DMS 273 (cell line): ENCODE results near the gene PDE4B.
A peak's percentile ranks its signal among the peaks of the same experiment; 100 is the strongest.

Experiments used
- DNase-seq: peaks from one replicate; lab custom pipeline; 2025; ENCODE audit not compliant: unreplicated experiment; lab: John Stamatoyannopoulos, UW

Gene PDE4B

GRCh38 chr1:66226985-66227384 lies 434.3 kb downstream of the PDE4B start:
- DNase-seq, result no peak

- DNase-seq, result peak; percentile 19
Observed at GRCh38 chr1:66227966-66228365, 435.3 kb downstream of the PDE4B start.

DNA sequence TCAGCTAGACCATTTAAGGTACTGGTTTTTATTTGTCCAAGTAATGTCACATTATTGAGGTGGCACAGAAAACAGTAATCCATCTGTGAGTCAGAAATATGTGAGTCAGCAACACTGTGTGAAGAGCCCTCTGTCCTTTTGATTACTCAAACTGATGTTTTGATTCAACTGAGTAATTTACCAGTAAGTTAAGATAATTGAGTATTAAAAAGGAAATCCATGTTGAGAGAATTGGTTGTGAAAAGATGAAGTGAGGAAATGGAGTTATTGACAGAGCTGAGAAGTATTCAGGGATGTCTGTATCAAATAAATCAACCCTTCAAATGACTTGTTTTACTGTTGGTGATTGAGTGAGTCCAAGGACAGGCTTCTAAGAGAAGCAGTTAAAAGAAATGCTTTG lies 438.5 kb downstream of the PDE4B start:
- DNase-seq, result no peak

GRCh38 chr1:66231681-66232463 lies 439.2 kb downstream of the PDE4B start:
- no peak for DNase-seq

DNA sequence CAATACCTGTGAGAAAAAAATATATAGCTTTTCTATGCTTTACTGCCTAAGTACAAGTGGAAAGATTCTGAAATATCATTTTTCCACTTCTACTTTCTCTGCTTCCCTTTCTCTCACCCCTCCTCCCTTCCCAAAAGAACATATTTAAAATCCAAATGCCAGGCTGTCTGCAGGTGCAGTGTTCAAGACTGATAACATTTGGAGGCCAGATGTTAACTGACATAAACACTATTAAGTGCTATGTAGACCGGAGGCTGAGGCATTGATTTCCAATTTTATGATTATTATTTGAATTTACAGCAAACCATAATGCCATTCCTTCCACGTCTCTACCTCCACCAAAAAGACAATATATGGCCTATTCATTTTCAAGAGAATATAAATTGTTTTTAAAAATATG lies 444.3 kb downstream of the PDE4B start:
- peak; percentile 38 for DNase-seq

GRCh38 chr1:66237722-66238479 lies 445.2 kb downstream of the PDE4B start:
- DNase-seq, result peak; percentile 42

DNA sequence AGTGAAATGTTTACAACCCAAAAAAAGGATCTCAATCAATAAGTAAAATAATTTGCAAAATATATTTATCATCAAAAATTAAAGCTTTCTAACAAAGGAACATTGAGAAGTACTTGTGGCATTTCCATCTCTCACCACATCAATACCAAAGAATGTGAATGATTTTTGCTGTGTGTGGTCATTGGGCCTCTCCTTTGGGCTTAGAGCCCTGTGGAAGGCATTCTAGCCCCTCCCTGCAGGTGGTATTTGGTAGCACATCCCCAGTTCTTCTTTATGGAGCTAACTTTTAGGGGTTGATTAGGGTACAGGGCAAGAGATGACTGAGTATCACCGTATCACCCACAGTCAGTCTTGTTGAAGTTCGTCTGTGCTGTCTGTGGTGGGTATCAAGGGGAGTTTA lies 447.1 kb downstream of the PDE4B start:
- no peak for DNase-seq

GRCh38 chr1:66240491-66241484 lies 448.1 kb downstream of the PDE4B start:
- DNase-seq, result peak; percentile 24

GRCh38 chr1:66242646-66243547 lies 450.2 kb downstream of the PDE4B start:
- peak; percentile 94 for DNase-seq

DNA sequence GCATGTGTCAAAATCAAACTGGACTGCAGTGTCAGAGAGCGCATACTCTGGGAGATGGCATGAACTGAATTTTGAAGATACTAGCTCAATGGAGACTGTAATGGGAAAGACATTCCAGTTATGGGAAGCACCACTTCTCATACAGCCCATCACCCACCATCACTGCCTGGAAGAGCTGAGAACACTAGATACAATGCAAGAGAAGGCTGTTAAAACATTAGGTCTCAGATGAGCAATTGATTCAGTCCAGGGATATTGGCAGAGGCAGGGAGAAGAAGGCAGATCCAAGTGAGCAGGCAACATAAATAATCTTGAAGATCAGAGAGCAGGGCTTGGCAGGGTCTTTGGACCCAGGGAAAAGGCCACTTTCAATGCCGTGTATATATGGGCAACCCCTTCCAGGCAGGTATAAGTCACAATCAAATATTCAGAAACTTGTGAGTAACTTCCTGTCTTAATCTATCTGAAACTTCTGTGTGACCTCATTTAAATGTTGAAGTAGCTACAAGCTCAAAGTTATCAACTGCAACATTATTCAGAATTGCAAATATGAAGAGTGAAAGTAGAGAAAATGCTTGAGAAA lies 450.9 kb downstream of the PDE4B start:
- no peak for DNase-seq

DNA sequence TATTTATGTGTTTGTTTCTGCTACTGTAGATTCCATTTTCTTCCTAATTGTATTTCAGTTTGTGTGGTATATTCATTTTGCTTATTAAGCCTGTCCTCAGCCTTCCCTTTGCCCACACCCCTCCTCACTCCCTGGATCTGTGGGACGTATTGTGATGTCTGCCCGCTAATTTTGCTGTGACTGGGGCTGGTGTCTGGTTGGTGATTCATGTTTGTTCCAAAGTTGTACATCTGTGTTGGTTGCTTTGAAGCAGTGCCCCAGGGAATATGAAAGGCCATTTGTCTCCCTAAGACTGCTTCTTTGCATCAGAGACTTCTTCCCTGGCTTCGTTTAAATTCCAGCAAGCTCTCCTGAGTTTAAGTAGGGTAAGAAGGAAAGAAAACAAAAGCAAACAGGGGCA lies 451.7 kb downstream of the PDE4B start:
- peak; percentile 14 for DNase-seq

GRCh38 chr1:66245691-66246090 lies 453.0 kb downstream of the PDE4B start:
- DNase-seq, result peak; percentile 69

DNA sequence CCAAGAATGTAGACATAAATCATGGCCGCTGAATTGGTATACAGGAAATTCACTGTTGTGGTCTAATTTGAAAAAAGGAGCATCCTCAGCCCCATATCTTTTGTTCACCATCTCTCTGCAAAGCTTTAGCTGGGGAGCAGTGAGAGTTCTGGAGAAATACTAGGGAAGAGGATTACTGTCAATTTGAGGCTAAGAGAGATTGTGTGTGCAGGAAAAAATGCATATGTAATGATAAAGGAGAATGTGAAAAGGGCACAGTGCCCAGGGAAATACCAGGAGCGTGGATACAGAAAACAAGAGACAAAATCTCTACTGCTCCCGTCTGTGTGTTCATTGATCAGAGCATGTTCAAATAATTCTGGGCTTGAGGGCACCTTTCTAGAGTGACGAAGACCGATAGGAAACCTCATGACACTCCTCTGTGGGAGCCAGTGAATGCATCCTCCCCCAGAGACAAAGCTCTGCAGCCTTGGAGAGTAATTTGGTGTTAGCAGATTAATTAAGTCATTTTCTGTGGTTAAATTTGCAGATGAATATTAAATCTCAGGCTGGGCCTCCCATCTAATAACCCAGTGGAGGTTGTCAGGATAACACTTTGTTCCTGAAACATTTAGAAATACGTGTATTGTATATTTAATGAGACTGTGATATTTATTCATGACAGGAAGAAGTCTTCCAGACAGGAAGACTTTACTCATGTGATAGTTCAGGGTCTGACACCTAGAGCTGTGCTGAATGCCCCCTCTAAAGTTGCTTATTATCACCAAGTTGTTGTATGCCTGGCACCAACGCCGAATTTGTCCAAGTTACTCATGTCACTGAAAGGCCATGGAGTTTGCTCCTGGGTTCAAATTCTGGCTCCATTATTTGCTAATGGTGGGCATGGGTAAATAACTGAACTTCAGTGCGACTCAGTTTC lies 453.9 kb downstream of the PDE4B start:
- DNase-seq, result no peak

DNA sequence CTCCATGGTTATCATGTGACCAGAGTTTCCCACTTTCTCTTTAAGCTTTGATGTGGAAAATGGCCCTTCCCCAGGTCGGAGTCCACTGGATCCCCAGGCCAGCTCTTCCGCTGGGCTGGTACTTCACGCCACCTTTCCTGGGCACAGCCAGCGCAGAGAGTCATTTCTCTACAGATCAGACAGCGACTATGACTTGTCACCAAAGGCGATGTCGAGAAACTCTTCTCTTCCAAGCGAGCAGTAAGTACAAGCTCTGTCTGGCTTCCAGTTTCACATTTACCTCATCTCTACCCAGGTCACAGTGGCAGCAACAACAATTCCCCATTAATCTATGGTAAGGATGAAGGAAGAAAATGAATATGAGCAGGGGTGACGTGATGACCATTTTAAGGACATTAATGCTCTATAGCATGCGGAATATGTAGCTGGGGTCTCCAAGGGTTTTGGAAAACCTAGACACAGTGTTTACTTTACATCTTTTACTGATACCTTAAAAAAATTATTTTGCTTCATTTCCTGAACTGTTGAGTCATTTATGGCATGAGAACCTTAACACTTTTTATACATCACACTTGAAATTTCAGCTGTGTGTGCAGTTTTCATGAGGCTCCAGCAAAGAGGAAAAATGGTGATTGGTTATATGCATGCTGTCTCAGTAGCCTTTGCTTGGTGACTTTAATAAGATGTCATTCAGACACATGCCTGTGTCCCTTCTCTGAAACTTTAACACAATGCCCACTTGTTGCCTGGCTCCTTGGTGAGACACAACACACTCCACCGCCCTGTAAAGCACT lies 454.9 kb downstream of the PDE4B start:
- DNase-seq, result no peak

GRCh38 chr1:66248257-66248656 lies 455.6 kb downstream of the PDE4B start:
- no peak for DNase-seq

- no peak for DNase-seq
Observed at GRCh38 chr1:66248746-66249145, 456.1 kb downstream of the PDE4B start.

DNA sequence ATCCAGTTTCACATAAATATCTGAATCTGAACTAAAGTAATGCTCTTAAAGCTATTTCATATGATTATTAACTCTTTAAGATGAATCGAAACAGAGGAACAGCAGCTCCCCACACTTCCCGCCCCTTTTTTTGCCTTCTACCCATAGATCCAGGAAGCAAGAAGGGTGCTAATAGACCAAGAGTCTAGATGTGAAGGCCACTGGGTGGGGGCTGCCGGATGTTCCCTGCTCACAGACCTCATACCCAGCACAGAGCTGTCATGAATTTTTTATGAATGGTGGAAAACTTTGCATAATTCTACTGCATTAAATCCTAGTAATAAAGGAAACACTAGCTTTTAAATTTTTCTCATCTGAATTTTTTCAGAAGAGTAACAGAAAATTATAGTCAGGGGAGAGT lies 457.4 kb downstream of the PDE4B start:
- DNase-seq, result no peak

- DNase-seq, result no peak
Observed at GRCh38 chr1:66250478-66250877, 457.8 kb downstream of the PDE4B start.
